ENCODE data around the gene ERN1.
A peak's percentile ranks its signal among the peaks of the same experiment; 100 is the strongest.

Gene ERN1

DNA sequence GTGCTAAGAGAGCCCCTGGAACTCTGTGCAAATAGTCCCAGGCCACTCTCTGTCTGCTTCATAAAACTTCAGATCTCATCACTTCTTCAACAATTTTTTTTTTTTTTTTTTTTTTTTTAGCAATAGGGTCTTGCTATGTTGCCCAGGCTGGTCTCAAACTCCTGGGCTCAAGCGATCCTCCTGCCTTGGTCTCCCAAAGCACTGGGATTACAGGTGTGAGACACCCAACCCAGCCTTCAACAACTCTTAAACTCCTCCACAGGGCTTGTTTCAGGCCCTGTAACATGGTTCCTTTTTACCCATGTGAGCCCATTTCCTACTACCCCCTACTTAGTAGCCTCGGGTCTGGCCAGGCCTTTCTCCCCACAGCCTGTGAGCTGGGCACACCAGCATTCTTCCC lies 70.2 kb downstream of the ERN1 start:
- DNase-seq (ENCODE audit: low read depth) = no peak

DNA sequence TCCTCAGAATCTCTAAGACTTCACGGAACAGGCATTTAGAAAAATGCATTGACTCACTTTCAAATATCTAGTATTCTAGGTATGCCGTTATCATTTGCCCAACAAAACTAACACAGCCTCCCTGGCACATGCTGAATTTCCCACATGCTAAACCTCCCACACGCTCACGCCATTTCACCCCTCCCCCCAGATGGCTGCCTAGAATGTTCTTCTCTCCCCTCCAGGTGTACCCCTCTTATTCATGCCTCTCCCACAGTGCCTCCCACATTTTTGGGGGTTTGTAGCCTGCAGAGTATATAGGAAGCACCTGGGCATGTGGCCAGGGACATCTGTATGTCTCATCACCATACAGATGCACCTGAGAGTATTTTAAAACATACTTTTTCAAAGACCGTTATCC lies 71.3 kb downstream of the ERN1 start:
- DNase-seq (ENCODE audit: low read depth) = no peak

DNA sequence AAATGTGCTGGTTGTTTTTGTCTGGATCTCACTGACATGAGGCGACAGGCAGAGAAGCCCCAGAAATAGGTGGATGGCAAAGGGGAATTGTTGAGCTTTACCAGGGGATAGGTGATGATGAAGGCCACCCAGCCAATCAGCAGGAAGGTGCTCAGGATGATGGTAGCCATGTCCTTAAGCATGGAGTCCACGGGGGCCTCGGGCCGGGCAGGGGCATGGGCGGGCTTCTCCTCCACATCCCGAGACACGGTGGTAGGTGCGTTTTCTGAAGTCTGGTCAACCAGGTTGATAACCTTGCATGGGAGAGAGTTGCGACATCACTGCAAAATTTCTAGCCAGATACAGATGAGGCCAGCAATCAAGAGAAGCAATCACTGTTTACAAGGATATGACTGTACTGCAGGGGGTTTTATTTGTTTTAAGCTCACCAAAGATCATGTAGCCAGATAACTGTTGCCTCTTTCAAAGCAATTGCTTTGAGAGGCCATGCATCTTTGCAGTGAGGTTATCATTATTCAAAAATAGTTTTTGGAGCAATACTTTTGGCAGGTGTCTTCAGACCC lies 72.2 kb downstream of the ERN1 start:
- no peak for DNase-seq (ENCODE audit: low read depth)

DNA sequence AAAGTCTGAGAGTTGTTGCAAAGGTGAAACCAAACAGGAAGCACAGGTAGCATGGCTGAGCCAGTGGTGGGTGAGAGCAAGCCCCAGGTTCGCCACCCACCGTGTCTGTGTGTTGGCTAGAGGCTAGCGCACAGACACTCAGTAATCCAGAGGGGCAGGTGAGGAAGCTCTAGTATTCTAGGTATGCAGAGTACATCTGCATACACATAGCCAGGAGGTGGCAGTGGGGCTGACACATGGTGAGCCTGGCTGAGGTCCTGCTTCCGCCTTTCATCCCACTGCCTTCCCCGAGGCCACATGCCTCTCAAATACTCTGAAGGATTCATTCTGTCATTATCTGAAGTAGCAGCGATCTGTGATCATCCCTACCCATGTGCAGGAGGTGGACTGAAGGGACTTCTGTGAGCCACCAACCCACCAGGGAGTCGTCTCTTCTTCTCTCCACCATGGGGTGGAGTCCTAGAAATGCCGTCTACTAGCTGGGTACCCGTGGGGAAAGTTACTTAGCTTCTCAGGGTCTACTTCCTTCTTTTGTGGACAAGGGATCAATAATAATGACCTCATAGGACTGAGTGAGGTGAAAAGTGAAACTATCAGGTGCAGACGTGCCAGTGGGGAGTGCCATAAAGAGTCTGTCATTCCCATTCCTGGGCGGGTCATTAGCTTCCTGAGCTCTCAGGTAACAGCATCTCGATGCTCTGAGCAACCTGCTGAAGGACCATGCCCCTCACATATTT lies 73.5 kb downstream of the ERN1 start:
- DNase-seq (ENCODE audit: low read depth) = no peak

DNA sequence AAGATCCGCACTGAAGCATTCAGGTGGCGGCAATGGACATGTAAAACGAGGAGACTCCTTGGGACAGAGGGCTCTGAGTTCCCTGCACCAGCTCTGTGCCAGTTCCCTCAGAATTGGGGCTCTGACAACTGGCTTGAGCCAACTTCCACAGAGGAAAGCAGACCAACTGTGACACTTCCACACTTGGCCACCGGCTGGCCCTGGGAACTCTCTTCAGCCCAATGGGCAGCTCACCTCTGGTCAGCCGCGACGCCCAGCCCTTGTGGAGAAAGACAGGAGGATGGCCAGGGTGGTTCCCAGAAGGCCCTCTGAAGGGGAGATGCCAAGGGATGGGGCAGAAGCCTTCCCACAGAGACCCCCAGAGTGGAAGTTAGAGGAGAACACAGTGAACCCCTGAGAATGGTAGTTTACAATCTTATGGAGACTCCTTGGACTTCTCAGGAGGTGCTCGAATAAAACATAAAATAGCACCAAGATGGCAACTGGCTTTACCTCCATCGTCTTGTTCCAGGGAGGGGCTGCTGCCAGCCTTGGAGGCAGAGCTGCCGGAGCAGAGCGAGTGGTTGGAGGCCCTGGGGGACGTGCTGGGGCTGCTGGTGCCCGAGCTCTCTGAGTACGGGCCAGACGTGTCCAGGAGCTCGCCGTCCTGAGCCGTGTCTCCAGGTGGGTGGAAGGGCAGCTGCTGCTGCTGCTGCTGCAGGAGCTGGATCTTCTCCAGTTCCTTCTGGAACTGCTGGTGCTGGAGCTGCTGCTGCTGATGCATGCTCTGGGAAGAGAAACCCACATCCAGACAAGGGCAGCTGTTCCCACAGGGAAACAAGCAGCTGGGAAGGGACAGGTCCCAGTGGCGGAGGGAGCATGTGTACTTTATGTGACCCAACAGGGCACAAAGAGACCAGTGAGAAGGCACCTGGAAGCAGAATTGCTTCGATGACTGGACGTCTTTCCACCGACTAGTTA lies 74.5 kb downstream of the ERN1 start:
- DNase-seq (ENCODE audit: low read depth) = no peak

DNA sequence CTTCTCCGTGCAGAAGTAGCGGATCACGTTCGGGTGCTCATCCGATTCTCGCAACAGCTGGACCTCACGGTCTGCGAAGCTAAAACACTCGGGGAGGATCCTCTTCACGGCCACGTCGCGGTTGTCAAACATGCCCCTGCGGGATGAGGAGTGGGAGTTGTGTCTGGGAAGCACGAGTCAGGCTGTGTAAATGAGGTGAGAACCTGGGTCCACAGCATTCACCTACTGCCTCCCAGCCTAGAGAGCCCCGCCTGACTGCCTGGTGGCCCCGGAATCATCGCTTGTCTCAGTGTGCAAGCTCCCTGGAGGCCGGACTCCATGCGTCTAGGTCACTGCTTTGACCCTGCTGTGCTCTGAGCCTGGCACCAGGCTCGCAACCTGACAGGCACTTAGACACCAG lies 75.6 kb downstream of the ERN1 start:
- DNase-seq (ENCODE audit: low read depth) = no peak

DNA sequence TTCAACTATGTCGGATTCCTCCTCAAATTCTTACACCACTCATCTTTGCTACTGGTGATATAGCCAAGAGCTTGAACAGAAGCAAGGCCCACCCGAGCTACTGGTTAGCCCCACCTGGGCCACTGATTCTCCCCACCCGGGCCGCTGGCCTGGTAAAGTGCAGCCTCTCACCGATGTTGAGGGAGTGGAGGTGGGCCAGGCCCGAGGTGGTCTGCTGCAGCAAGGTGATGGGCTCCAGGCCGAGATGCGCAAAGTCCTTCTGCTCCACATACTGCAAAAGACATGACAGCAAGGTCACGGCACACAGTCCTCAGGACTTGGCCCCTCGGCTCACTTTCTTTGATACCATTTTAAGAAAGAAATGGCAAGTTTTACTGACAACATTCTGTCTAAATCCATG lies 76.8 kb downstream of the ERN1 start:
- DNase-seq (ENCODE audit: low read depth) = no peak

DNA sequence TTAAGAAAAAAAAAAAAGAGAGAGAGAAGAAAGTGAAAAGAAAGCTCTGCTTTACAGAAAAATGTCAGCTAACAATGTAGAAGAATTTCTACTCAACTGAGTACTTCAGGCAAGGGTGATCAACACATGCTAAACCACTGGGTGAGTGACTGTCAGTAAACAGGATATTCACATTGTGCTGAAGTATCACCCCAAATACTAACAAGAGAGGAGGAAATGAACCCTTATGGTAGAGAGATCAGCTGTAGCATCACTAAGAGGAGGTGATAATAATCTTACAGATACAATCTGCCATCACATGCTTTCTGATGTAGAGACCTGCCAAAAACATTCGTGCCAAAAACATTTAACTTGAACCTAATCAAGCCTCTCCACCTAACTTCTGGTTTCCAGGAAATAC lies 78.8 kb downstream of the ERN1 start:
- DNase-seq (ENCODE audit: low read depth) = no peak

DNA sequence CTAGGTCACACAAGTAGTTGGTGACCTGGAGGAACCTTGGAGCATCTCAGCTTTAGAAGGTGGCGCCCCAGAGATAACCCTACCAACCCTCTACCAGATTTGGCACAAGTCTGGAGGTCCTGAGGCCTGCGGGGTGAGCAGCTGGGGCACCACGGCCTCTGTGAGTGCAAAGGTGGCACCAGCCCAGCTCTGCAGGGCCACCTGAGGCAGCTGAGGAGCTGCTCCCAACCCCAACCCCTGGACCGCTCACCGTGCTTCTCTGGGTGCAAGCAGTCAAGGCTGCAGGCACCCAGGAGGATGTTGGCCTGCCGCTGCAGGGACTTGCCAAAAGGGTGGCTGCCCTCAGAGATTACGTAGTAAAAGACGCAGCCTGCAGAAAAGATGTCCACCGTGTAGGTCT lies 81.1 kb downstream of the ERN1 start:
- no peak for DNase-seq (ENCODE audit: low read depth)

DNA sequence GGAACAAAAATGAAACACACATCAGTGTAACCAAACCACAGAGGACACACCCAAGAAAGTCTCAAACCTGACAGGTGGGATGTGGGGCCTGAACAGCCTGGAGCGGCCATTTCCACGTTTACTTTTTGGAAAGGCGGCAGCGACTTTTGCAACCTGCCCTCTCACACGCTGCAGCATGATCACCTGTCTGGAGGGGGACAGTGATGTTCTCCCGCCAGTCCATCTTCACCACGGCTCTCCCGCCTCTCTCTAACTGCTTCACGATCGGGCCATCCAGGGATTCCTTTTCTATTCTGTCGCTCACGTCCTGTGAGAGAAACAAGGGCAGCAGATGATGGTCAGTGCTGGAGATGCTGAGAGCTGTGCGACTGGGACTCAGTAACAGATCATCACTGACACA lies 84.8 kb downstream of the ERN1 start:
- DNase-seq (ENCODE audit: low read depth) = no peak

DNA sequence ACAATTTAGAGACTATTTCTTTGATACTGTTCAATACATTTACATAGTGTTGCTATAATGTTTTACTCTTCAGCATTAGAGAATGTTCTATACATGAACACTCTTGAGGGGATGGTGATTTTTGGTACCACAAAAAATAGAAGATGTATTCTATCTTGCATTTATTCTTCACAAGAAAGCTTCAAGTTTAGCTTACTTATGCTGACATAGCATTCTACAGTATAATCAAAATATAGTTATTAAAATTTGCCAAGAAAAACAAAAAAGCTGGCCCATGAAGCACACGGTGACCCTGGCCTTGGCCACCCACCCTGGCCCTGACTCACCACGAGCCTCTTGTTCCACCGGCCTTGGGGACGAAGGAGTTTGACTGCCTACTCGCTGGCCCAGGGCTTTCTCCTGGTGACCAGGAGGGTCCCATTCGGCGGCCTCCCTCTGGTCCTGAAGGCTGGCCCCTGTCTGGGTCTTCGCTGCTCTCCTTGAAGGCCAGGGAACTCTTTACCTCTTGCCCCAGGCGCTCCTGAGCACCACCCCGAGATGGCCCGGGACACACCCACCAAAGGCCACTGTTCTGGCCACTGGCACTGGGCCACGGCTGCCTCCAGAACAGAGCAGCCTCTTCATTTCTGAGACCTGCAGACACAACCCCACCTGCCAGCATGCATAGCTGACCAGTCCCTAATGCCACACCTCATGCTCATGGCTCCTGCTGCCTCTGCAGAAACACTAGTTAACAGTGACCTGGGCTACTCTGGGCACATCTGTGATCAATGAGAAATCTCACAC lies 87.1 kb downstream of the ERN1 start:
- DNase-seq (ENCODE audit: low read depth) = no peak

DNA sequence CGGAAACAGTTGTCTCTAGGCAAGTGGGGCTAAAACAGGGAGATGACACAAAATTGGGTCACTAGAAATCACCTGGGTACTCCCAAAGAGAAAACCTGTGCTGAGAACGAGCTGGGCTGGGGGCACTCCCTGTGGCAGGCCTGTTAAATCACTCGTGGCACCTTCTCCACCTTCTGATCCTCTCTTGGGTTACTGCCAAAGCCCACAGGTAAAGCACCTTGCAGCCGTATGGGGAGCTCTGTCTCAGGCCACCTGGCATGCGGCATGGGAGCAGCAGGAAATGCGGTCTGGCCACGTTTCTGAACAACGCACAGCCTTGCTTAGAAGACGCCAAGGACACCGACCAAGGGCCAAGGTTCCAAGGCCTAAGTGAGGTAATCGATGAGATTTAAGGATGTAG lies 88.0 kb downstream of the ERN1 start:
- no peak for DNase-seq (ENCODE audit: low read depth)

DNA sequence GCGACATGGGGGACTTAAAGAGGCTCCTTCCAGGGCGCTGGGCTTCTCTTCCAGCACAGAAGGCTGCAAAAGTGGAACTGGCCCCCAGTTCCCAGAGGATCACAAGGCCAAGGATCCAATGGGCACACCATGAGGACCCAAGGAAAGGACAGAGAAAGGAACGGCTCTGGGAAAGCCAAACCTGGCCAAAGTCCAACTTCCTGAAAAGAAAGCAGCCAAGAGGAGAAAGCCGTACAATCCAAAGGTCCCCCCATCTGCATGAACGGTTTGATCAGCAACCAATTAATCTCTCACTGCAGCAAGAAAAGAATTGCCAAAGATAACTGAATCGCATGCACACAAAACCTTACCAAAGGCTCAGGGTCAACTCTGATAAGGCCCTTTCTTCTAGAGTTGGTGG lies 89.7 kb downstream of the ERN1 start:
- no peak for DNase-seq (ENCODE audit: low read depth)

DNA sequence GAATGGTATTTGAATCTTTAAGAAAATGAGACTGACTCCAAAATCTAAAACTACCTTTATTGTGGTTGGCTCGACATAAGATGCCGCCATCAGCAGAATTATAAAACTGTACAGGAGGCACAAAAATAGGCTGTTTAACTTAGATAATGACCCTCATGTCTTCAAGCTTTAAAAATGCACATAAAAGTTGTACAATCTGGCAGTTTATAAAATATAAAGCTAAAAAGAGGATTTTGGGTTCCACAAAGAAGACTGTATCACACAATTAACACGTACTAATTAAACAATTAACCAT lies 90.9 kb downstream of the ERN1 start:
- no peak for DNase-seq (ENCODE audit: low read depth)

DNA sequence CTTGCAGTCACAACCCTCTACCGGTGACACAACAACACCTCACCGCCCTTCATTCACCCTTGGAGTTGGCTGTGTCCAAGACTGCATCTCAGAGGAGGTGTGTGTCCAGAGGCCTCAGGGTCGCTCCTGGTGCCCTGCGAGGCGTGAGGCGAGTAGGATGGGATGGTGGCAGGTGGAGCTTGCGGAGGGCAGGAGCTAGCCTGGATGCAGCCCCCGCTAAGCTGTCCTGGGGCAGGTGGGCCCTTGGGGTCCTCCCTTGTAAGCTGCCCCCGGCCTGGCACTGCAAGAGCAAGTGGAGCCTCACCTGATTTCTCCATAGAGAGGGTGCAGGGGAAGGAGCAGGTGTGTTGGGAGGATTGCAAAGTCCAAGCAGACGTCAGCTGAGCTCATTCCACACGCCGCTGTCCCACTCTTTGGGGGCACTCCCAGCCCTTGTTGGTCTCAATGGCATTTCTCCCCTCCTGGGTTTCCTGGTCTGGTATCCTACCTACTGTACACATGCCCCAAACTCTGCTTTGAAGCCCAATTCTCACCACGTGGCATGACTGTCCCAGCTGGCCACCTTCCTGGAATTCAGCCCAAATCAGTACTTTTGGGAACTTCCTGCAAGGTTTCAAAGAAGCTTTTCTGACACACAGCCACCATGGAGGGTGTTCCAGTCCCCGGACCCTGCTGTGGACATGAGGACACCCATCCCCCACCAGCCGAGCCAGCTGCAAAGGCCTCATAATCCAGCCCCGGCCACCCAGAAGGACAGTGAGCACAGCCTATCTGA lies 91.4 kb downstream of the ERN1 start:
- no peak for DNase-seq (ENCODE audit: low read depth)

DNA sequence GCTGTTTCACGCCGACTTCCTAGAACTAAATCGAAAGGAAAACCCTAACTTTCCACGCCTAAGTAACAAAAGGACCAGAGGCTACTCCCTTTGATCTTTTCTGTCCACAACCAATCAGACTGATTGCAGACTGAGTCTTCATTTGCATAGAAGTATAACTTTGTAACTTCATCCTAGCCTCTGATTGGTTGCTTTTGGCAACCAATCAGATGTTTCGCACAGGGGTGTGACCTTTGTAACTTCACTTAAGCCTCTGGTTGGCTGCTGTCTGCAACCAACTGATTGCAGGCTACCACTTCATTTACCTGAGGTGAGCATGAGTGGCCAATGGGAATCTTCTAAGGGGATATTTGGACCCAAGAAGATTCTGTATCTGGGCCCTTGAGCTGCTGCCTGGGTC lies 92.1 kb downstream of the ERN1 start:
- DNase-seq (ENCODE audit: low read depth) = no peak

DNA sequence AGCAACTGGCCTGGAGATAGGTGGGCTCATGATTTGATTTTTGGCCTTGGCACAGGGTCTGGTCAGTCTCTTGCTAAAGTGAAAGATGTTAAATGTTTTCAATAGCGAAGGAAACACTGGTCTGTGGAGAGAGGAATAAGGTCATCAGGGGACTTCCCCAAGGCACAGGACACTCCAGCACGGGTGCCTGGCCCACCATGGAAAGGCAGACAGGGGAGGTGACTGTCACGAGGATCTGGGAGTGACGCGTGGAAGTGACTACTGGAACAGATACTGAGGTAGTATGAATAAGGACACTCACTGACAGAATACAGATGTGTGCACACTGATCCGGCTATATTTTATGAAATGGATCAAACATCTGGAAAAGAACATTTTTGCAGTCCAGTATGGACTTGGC lies 92.8 kb downstream of the ERN1 start:
- no peak for DNase-seq (ENCODE audit: low read depth)

DNA sequence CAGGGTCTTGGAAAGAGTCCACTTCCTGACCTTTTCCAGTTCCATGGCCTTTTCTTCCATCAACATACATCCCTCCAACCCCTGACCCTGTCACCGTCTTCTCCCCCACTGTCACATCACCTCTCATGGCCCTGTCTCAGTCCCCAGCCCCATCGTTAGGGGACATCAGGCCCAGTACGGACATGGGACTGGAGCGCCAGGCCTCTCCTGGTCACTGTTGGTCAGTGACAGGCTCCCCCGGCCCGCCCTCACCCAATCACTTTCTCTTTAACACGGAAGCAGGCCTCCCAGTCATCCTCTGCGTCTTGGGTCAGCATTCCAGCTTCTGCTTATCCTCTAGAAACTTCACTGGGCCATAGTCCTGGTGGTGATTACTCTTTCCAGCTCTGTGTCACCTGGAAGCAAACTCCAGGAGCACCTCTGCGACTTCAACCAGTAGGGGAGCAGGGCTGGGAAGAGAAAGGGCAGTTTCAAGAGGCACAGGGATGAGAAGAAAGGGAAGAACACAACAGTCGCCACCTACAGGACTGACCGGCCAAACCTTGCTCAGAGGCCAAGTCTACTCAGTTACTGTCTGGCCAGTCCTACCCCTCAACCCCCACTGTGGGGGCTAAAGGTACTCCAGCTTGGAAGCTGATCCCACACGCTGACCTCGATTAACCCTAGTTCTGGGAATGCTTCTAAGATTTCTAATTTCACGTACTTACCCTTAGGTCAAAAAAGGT lies 93.6 kb downstream of the ERN1 start:
- DNase-seq (ENCODE audit: low read depth) = no peak

DNA sequence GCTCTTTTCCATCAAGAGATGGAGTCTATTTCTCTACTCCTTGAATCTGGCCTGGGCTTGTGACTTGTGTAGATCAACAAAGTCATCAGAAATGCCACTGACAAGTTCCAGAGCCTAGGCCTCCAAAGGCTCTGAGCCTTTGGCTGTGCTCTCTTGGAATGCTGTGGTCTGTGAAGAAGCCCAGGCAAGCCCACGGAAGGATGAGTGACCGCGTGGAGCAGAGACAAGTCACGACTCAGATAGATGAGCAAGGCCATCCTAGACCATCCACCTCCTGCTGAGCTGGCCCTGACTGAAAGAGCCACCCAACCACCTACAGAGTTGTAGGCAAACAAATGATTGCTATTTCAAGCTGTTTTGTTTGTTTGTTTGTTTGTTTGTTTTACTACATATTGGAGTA lies 97.9 kb downstream of the ERN1 start:
- no peak for DNase-seq (ENCODE audit: low read depth)

DNA sequence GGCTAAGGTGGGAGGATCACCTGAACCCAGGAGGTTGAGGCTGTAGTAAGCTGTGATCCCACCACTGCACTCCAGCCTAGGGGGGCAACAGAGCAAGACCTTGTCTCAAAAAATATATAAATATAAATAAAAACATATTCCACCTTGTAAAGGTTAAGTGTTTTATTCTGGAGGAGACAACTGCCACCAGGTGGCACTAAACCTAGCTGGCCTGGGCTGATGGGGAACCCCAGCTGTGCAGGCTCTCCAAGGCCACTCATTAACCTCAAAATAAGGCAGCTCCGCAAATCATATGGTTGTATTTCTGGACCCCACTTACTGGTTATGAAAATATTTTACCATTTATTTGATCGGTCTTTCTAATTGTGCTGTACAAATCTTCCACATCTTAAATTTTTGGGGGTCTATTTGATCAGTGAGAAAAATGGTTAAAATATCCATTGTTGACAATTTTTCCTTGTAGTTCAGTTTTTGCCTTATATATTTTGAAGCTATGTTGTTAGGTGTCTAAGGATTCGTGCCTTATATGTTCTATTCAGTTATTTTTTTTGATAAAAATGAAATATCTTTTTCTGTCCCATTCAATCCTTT lies 101.0 kb downstream of the ERN1 start:
- peak; percentile 57 for DNase-seq (ENCODE audit: low read depth)
